Ishikawa (cell line): Measurements from ENCODE around the gene PISD.

ENCODE experiments used
- EGR1 ChIP-seq: IDR thresholded peaks from 2 replicates; pipeline ENCODE4 v1.6.1; 2012
- TCF12 ChIP-seq: IDR thresholded peaks from 2 replicates; pipeline ENCODE4 v1.6.1; 2012; ENCODE audit warnings: low read depth
- YY1 ChIP-seq: IDR thresholded peaks from 2 replicates; pipeline ENCODE4 v1.6.1; 2012; ENCODE audit warnings: low read depth
- ZBTB7A ChIP-seq: IDR thresholded peaks from 2 replicates; pipeline ENCODE4 v1.6.1; 2012; ENCODE audit warnings: low read depth
- TF ChIP-seq, protein P1 (sequence below): IDR thresholded peaks from 2 replicates; pipeline ENCODE4 v1.6.1; 2012; ENCODE audit warnings: low read depth, mild to moderate bottlenecking

DNA sequence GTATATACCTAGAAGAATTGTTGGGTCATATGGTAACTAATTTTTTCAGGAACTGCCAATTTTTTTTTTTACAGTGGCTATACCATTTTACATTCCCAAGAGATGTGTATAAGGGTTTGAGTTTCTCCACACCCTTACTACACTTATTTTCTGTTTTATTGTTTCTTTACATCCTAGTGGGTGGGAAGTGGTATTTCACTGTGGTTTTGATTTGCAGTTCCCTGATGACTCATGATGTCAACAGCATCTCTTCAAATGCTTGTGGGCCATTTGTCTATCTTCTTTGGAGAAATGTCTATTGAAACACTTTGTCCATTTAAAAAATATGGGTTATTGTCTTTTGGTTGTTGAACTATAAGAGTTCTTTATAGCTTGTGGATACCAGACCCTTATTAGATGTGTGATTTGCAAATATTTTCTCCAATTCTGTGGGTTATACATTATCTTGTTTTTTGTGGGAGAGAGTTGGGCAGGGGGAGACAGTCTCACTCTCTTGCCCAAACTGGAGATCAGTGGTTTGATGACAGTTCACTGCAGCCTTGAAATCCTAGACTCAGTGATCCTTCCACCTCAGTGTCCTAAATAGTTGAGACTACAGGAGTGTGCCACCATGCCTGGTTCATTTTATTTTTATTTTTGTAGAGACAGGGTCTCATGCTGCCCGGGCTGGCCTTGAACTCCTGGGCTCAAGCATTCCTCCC is 30.3 kb upstream of the PISD start:
- TF ChIP-seq YY1 (no peak), TCF12 (no peak), ZBTB7A (no peak), EGR1 (no peak)
- TF ChIP-seq, protein P1, sequence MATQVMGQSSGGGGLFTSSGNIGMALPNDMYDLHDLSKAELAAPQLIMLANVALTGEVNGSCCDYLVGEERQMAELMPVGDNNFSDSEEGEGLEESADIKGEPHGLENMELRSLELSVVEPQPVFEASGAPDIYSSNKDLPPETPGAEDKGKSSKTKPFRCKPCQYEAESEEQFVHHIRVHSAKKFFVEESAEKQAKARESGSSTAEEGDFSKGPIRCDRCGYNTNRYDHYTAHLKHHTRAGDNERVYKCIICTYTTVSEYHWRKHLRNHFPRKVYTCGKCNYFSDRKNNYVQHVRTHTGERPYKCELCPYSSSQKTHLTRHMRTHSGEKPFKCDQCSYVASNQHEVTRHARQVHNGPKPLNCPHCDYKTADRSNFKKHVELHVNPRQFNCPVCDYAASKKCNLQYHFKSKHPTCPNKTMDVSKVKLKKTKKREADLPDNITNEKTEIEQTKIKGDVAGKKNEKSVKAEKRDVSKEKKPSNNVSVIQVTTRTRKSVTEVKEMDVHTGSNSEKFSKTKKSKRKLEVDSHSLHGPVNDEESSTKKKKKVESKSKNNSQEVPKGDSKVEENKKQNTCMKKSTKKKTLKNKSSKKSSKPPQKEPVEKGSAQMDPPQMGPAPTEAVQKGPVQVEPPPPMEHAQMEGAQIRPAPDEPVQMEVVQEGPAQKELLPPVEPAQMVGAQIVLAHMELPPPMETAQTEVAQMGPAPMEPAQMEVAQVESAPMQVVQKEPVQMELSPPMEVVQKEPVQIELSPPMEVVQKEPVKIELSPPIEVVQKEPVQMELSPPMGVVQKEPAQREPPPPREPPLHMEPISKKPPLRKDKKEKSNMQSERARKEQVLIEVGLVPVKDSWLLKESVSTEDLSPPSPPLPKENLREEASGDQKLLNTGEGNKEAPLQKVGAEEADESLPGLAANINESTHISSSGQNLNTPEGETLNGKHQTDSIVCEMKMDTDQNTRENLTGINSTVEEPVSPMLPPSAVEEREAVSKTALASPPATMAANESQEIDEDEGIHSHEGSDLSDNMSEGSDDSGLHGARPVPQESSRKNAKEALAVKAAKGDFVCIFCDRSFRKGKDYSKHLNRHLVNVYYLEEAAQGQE, result no peak
